B cell (primary cell): ENCODE measurements around the gene CREB5. TPM values are rescaled to one million over a fixed set of nuclear protein-coding genes. Genes with fewer than 3 reads are reported as not detected.

Source experiments
- ATAC-seq: fragments of 200-7000 bp; cut with Tn5 transposase; one replicate; pipeline ENCODE4 v1.10.0; 2021; ENCODE audit warnings: low read depth, mild to moderate bottlenecking, moderate number of reproducible peaks, moderate library complexity
- CTCF ChIA-PET: fragments of 350-600 bp; sonication (Branson Sonifier 250); formaldehyde crosslinking; loops from one replicate; lab custom pipeline; 2021; ENCODE audit warnings: antibody characterized with exemption, inconsistent platforms; lab: Charles Lee
- POLR2A ChIA-PET: fragments of 350-600 bp; sonication (Branson Sonifier 250); formaldehyde crosslinking; loops from one replicate; lab custom pipeline; 2021; ENCODE audit warnings: antibody characterized with exemption; lab: Charles Lee
- DNase-seq: peaks from one replicate; pipeline ENCODE4 v3.0.0; 2013
- H2AFZ ChIP-seq: 2 replicates; pipeline ENCODE4 v1.6.1; 2012; ENCODE audit warnings: mild to moderate bottlenecking, low read depth, low read length; ENCODE audit not compliant: insufficient read depth, poor library complexity, severe bottlenecking
- H3K27ac ChIP-seq, 2 donors: 1 replicate in 1 of 2; 2 replicates in 1 of 2; pipeline ENCODE4 v1.5.1; 2012 to 2013; ENCODE audit warnings: low read length in 2 of 2, mild to moderate bottlenecking in 2 of 2, moderate library complexity in 1 of 2
- H3K27me3 ChIP-seq, 4 experiments: fragments of 200-600 bp in 1 of 4; sonication (generic) in 1 of 4; replicated peaks in 1 of 4; 1 replicate in 2 of 4; 2 replicates in 2 of 4; pipeline versions ENCODE4 v1.6.1 to v1.7.0; 2013 to 2016; ENCODE audit warnings: low read length in 3 of 4, mild to moderate bottlenecking in 2 of 4, mixed read lengths in 1 of 4, moderate library complexity in 1 of 4; ENCODE audit not compliant: insufficient read depth in 4 of 4, control insufficient read depth in 3 of 4; ENCODE audit errors: control extremely low read depth in 1 of 4
- H3K36me3 ChIP-seq, 2 experiments: replicated peaks in 1 of 2; 1 replicate in 1 of 2; 2 replicates in 1 of 2; pipeline versions ENCODE4 v1.6.1 to v1.7.1; 2013; ENCODE audit warnings: low read length in 1 of 2; ENCODE audit not compliant: insufficient read depth in 2 of 2, control insufficient read depth in 1 of 2; ENCODE audit errors: control extremely low read depth in 1 of 2, extremely low read depth in 1 of 2
- H3K4me1 ChIP-seq, 2 donors: fragments of 200-600 bp in 1 of 2; sonication (generic) in 1 of 2; 1 replicate in 1 of 2; 2 replicates in 1 of 2; pipeline versions ENCODE4 v1.5.1 to v1.6.1; 2013 to 2017; ENCODE audit warnings: low read length in 2 of 2; ENCODE audit not compliant: control insufficient read depth in 2 of 2, insufficient read depth in 2 of 2
- H3K4me2 ChIP-seq: replicated peaks from 2 replicates; pipeline ENCODE3; 2012; ENCODE audit warnings: mild to moderate bottlenecking, low read depth, low read length; ENCODE audit not compliant: poor library complexity, severe bottlenecking
- H3K4me3 ChIP-seq, 5 experiments: fragments of 200-600 bp in 1 of 5; sonication (generic) in 1 of 5; 1 replicate in 3 of 5; 2 replicates in 2 of 5; pipeline versions ENCODE4 v1.5.1 to v1.7.0; 2011 to 2016; ENCODE audit warnings: low read length in 4 of 5, mild to moderate bottlenecking in 4 of 5, low read depth in 2 of 5, control low read depth in 1 of 5, moderate library complexity in 1 of 5; ENCODE audit not compliant: insufficient read depth in 1 of 5; ENCODE audit errors: control extremely low read depth in 1 of 5, extremely low read depth in 1 of 5
- H3K79me2 ChIP-seq: fragments of 200-600 bp; sonication (generic); one replicate; pipeline ENCODE4 v1.6.0; 2016; ENCODE audit warnings: low read length; ENCODE audit not compliant: control insufficient read depth, insufficient read depth
- H3K9ac ChIP-seq: fragments of 200-600 bp; sonication (generic); 2 replicates; pipeline ENCODE4 v1.6.1; 2017; ENCODE audit warnings: mild to moderate bottlenecking, low read length, moderate library complexity
- H3K9me3 ChIP-seq, 3 donors: one replicate each; pipeline versions ENCODE4 v1.6.1 to v1.7.1; 2013; ENCODE audit warnings: low read length in 2 of 3; ENCODE audit not compliant: control insufficient read depth in 2 of 3, insufficient read depth in 1 of 3; ENCODE audit errors: control extremely low read depth in 1 of 3
- H4K20me1 ChIP-seq: 2 replicates; pipeline ENCODE4 v1.6.0; 2012; ENCODE audit warnings: mild to moderate bottlenecking, low read length; ENCODE audit not compliant: insufficient read depth, control insufficient read depth, poor library complexity, severe bottlenecking
- H3K27ac Mint-ChIP-seq: one replicate; pipeline ENCODE4 v1.8.0; 2021; ENCODE audit warnings: mixed read lengths
- H3K27me3 Mint-ChIP-seq: one replicate; pipeline ENCODE4 v1.8.0; 2021; ENCODE audit warnings: mixed read lengths
- H3K4me1 Mint-ChIP-seq: one replicate; pipeline ENCODE4 v1.8.0; 2021; ENCODE audit warnings: mixed read lengths
- H3K4me3 Mint-ChIP-seq: one replicate; pipeline ENCODE4 v1.8.0; 2021; ENCODE audit warnings: mixed read lengths
- H3K9me3 Mint-ChIP-seq: one replicate; pipeline ENCODE4 v1.8.0; 2022; ENCODE audit warnings: mixed read lengths; ENCODE audit not compliant: insufficient read depth
- EZH2 ChIP-seq: IDR thresholded peaks from 2 replicates; pipeline ENCODE4 v1.6.1; 2012; ENCODE audit warnings: borderline replicate concordance, low read depth, mild to moderate bottlenecking, moderate library complexity, low read length; ENCODE audit not compliant: insufficient read depth, poor library complexity, severe bottlenecking
- WGBS: methylation state at CpG from one replicate; pipeline ENCODE4 v1.1.5; 2013; ENCODE audit warnings: missing lambda C conversion rate; ENCODE audit not compliant: insufficient coverage; 5-methylcytosine and 5-hydroxymethylcytosine counted together
- intact Hi-C: fragments of 100-400 bp; cut with micrococcal nuclease; formaldehyde crosslinking; loops from one replicate; pipeline ENCODE4 v1.10.0; 2022
- polyA plus RNA-seq: library from polyadenylated mRNA; depleted of rRNA; stranded (reverse); fragments of >200 nt; gene quantifications from 2 replicates; pipeline ENCODE4 v1.2.3, GENCODE V29; 2012
- total RNA-seq, 2 donors: library from RNA; stranded (reverse); fragments of 120-200 nt in 1 of 2; gene quantifications; 1 replicate in 1 of 2; 2 replicates in 1 of 2; pipeline versions ENCODE4 v1.2.3 to v1.2.4, GENCODE V29; 2013 to 2022
- TF ChIP-seq, protein P1 (sequence below): fragments of 200-600 bp; IDR thresholded peaks from one replicate; pipeline ENCODE4 v1.8.0; 2022; ENCODE audit warnings: antibody characterized with exemption, mild to moderate bottlenecking

Gene CREB5
- total and polyA plus RNA-seq, 2 donors (not counting 1 experiment from before 2014, with no cell fraction given) = 0.05 to 0.95 TPM

DNA sequence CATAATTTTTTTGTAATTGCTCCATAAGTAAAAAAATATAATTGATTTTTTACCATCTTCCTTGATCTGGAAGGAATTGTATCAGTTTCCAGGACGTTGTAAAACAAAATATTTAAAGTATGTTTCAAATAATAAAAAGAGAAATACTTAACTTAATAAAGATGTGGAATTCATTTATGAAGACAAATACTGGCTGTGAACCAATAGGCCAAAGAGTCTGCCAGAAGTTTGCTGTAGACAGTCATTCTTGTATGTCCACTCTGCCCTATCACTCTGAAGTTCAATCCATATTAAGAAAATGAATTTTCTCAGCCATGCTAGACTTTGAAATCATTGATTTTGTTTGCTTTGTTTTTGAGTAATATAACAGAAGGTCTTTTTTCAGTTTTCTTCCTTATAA is 289.4 kb downstream of the CREB5 start:
- Histone ChIP-seq H3K4me2 (no peak overlapping the region), H3K4me1 (peaks cover 20 to 45% of the 10 kb centered on the region in 2 donors), H3K79me2 (no peaks in the 10 kb centered on the region), H3K27ac (no peak overlapping the region), H4K20me1 (no peaks in the 10 kb centered on the region), H2AFZ (no peak overlapping the region), H3K9me3 (peaks cover 0 to 2% (median 0%) of the 10 kb centered on the region in 3 donors), H3K27me3 (no peaks in the 10 kb centered on the region), H3K36me3 (no peaks in the 10 kb centered on the region), H3K9ac (no peak overlapping the region), H3K4me3 (no peak overlapping the region)
- ATAC-seq (no peak), DNase-seq (no peak)
- no CpG with 5 or more reads among the region's 1 CpG for WGBS
- Mint-ChIP-seq H3K27me3 (no peaks in the 10 kb centered on the region), H3K4me1 (peaks cover 44% of the 10 kb centered on the region), H3K4me3 (no peak overlapping the region), H3K9me3 (no peaks in the 10 kb centered on the region), H3K27ac (no peak overlapping the region)
- ChIA-PET CTCF (no interaction called here), POLR2A (no interaction called here)
- intact Hi-C loops = no loop called here
- TF ChIP-seq, protein P1, sequence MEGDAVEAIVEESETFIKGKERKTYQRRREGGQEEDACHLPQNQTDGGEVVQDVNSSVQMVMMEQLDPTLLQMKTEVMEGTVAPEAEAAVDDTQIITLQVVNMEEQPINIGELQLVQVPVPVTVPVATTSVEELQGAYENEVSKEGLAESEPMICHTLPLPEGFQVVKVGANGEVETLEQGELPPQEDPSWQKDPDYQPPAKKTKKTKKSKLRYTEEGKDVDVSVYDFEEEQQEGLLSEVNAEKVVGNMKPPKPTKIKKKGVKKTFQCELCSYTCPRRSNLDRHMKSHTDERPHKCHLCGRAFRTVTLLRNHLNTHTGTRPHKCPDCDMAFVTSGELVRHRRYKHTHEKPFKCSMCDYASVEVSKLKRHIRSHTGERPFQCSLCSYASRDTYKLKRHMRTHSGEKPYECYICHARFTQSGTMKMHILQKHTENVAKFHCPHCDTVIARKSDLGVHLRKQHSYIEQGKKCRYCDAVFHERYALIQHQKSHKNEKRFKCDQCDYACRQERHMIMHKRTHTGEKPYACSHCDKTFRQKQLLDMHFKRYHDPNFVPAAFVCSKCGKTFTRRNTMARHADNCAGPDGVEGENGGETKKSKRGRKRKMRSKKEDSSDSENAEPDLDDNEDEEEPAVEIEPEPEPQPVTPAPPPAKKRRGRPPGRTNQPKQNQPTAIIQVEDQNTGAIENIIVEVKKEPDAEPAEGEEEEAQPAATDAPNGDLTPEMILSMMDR = no peak
- TF ChIP-seq EZH2 = no peak

DNA sequence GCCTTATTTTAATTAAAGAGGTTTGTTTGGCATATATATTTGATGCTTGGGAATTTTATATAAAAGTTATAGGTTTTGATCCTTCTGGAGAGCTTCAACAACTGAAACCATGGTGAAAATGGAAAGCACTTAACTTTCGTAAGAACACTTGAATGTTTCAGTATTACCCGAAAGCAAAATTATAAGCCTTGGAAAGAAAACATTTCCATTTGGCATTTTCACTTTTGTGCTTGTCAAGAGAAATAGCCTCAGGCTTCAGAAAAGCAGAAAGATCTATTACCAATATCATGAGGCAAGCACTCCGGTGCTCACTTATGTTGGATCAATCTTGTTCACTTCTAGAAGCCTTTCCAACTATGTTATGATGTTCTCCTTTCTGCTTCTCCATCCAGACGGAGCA is 289.9 kb downstream of the CREB5 start:
- H2AFZ ChIP-seq = no peak overlapping the region
- H3K79me2 ChIP-seq = no peaks in the 10 kb centered on the region
- POLR2A ChIA-PET = no interaction called here
- Mint-ChIP-seq H3K27ac (no peak overlapping the region), H3K9me3 (no peaks in the 10 kb centered on the region), H3K4me3 (no peak overlapping the region), H3K4me1 (peaks cover 44% of the 10 kb centered on the region), H3K27me3 (no peaks in the 10 kb centered on the region)
- 100% methylated on average over 1 of the region's 4 CpGs for WGBS
- no peak overlapping the region for H3K4me3 ChIP-seq
- no peaks in the 10 kb centered on the region for H3K27me3 ChIP-seq
- H3K27ac ChIP-seq = no peak overlapping the region
- TF ChIP-seq, protein P1 = no peak
- TF ChIP-seq EZH2 = no peak
- ATAC-seq (no peak), DNase-seq (no peak)
- CTCF ChIA-PET = no interaction called here
- peaks cover 20 to 45% of the 10 kb centered on the region in 2 donors for H3K4me1 ChIP-seq
- H3K4me2 ChIP-seq = no peak overlapping the region
- no peak overlapping the region for H3K9ac ChIP-seq
- H4K20me1 ChIP-seq = no peaks in the 10 kb centered on the region
- intact Hi-C loops = no loop called here
- H3K36me3 ChIP-seq = no peaks in the 10 kb centered on the region
- peaks cover 0 to 2% (median 0%) of the 10 kb centered on the region in 3 donors for H3K9me3 ChIP-seq
